B cell (primary cell): ENCODE results near the gene BOC. TPM values are rescaled to one million over a fixed set of nuclear protein-coding genes. Genes with fewer than 3 reads are reported as not detected.

Source experiments
- ATAC-seq: fragments of 200-7000 bp; cut with Tn5 transposase; one replicate; pipeline ENCODE4 v1.10.0; 2021; ENCODE audit warnings: low read depth, mild to moderate bottlenecking, moderate number of reproducible peaks, moderate library complexity
- CTCF ChIA-PET: fragments of 350-600 bp; sonication (Branson Sonifier 250); formaldehyde crosslinking; loops from one replicate; lab custom pipeline; 2021; ENCODE audit warnings: antibody characterized with exemption, inconsistent platforms; lab: Charles Lee
- POLR2A ChIA-PET: fragments of 350-600 bp; sonication (Branson Sonifier 250); formaldehyde crosslinking; loops from one replicate; lab custom pipeline; 2021; ENCODE audit warnings: antibody characterized with exemption; lab: Charles Lee
- DNase-seq: peaks from one replicate; pipeline ENCODE4 v3.0.0; 2013
- H2AFZ ChIP-seq: 2 replicates; pipeline ENCODE4 v1.6.1; 2012; ENCODE audit warnings: mild to moderate bottlenecking, low read depth, low read length; ENCODE audit not compliant: insufficient read depth, poor library complexity, severe bottlenecking
- H3K27ac ChIP-seq, 2 donors: 1 replicate in 1 of 2; 2 replicates in 1 of 2; pipeline ENCODE4 v1.5.1; 2012 to 2013; ENCODE audit warnings: low read length in 2 of 2, mild to moderate bottlenecking in 2 of 2, moderate library complexity in 1 of 2
- H3K27me3 ChIP-seq, 4 experiments: fragments of 200-600 bp in 1 of 4; sonication (generic) in 1 of 4; replicated peaks in 1 of 4; 1 replicate in 2 of 4; 2 replicates in 2 of 4; pipeline versions ENCODE4 v1.6.1 to v1.7.0; 2013 to 2016; ENCODE audit warnings: low read length in 3 of 4, mild to moderate bottlenecking in 2 of 4, mixed read lengths in 1 of 4, moderate library complexity in 1 of 4; ENCODE audit not compliant: insufficient read depth in 4 of 4, control insufficient read depth in 3 of 4; ENCODE audit errors: control extremely low read depth in 1 of 4
- H3K36me3 ChIP-seq, 2 experiments: replicated peaks in 1 of 2; 1 replicate in 1 of 2; 2 replicates in 1 of 2; pipeline versions ENCODE4 v1.6.1 to v1.7.1; 2013; ENCODE audit warnings: low read length in 1 of 2; ENCODE audit not compliant: insufficient read depth in 2 of 2, control insufficient read depth in 1 of 2; ENCODE audit errors: control extremely low read depth in 1 of 2, extremely low read depth in 1 of 2
- H3K4me1 ChIP-seq, 2 donors: fragments of 200-600 bp in 1 of 2; sonication (generic) in 1 of 2; 1 replicate in 1 of 2; 2 replicates in 1 of 2; pipeline versions ENCODE4 v1.5.1 to v1.6.1; 2013 to 2017; ENCODE audit warnings: low read length in 2 of 2; ENCODE audit not compliant: control insufficient read depth in 2 of 2, insufficient read depth in 2 of 2
- H3K4me2 ChIP-seq: replicated peaks from 2 replicates; pipeline ENCODE3; 2012; ENCODE audit warnings: mild to moderate bottlenecking, low read depth, low read length; ENCODE audit not compliant: poor library complexity, severe bottlenecking
- H3K4me3 ChIP-seq, 5 experiments: fragments of 200-600 bp in 1 of 5; sonication (generic) in 1 of 5; 1 replicate in 3 of 5; 2 replicates in 2 of 5; pipeline versions ENCODE4 v1.5.1 to v1.7.0; 2011 to 2016; ENCODE audit warnings: low read length in 4 of 5, mild to moderate bottlenecking in 4 of 5, low read depth in 2 of 5, control low read depth in 1 of 5, moderate library complexity in 1 of 5; ENCODE audit not compliant: insufficient read depth in 1 of 5; ENCODE audit errors: control extremely low read depth in 1 of 5, extremely low read depth in 1 of 5
- H3K79me2 ChIP-seq: fragments of 200-600 bp; sonication (generic); one replicate; pipeline ENCODE4 v1.6.0; 2016; ENCODE audit warnings: low read length; ENCODE audit not compliant: control insufficient read depth, insufficient read depth
- H3K9ac ChIP-seq: fragments of 200-600 bp; sonication (generic); 2 replicates; pipeline ENCODE4 v1.6.1; 2017; ENCODE audit warnings: mild to moderate bottlenecking, low read length, moderate library complexity
- H3K9me3 ChIP-seq, 3 donors: one replicate each; pipeline versions ENCODE4 v1.6.1 to v1.7.1; 2013; ENCODE audit warnings: low read length in 2 of 3; ENCODE audit not compliant: control insufficient read depth in 2 of 3, insufficient read depth in 1 of 3; ENCODE audit errors: control extremely low read depth in 1 of 3
- H4K20me1 ChIP-seq: 2 replicates; pipeline ENCODE4 v1.6.0; 2012; ENCODE audit warnings: mild to moderate bottlenecking, low read length; ENCODE audit not compliant: insufficient read depth, control insufficient read depth, poor library complexity, severe bottlenecking
- H3K27ac Mint-ChIP-seq: one replicate; pipeline ENCODE4 v1.8.0; 2021; ENCODE audit warnings: mixed read lengths
- H3K27me3 Mint-ChIP-seq: one replicate; pipeline ENCODE4 v1.8.0; 2021; ENCODE audit warnings: mixed read lengths
- H3K4me1 Mint-ChIP-seq: one replicate; pipeline ENCODE4 v1.8.0; 2021; ENCODE audit warnings: mixed read lengths
- H3K4me3 Mint-ChIP-seq: one replicate; pipeline ENCODE4 v1.8.0; 2021; ENCODE audit warnings: mixed read lengths
- H3K9me3 Mint-ChIP-seq: one replicate; pipeline ENCODE4 v1.8.0; 2022; ENCODE audit warnings: mixed read lengths; ENCODE audit not compliant: insufficient read depth
- CTCF ChIP-seq: fragments of 200-600 bp; IDR thresholded peaks from one replicate; pipeline ENCODE4 v1.8.0; 2022; ENCODE audit warnings: antibody characterized with exemption, mild to moderate bottlenecking
- EZH2 ChIP-seq: IDR thresholded peaks from 2 replicates; pipeline ENCODE4 v1.6.1; 2012; ENCODE audit warnings: borderline replicate concordance, low read depth, mild to moderate bottlenecking, moderate library complexity, low read length; ENCODE audit not compliant: insufficient read depth, poor library complexity, severe bottlenecking
- WGBS: methylation state at CpG from one replicate; pipeline ENCODE4 v1.1.5; 2013; ENCODE audit warnings: missing lambda C conversion rate; ENCODE audit not compliant: insufficient coverage; 5-methylcytosine and 5-hydroxymethylcytosine counted together
- intact Hi-C: fragments of 100-400 bp; cut with micrococcal nuclease; formaldehyde crosslinking; loops from one replicate; pipeline ENCODE4 v1.10.0; 2022
- polyA plus RNA-seq: library from polyadenylated mRNA; depleted of rRNA; stranded (reverse); fragments of >200 nt; gene quantifications from 2 replicates; pipeline ENCODE4 v1.2.3, GENCODE V29; 2012
- total RNA-seq, 2 donors: library from RNA; stranded (reverse); fragments of 120-200 nt in 1 of 2; gene quantifications; 1 replicate in 1 of 2; 2 replicates in 1 of 2; pipeline versions ENCODE4 v1.2.3 to v1.2.4, GENCODE V29; 2013 to 2022

The BOC gene
- total and polyA plus RNA-seq, 2 donors (not counting 1 experiment from before 2014, with no cell fraction given), result 0.12 to 2.0 TPM

- H2AFZ ChIP-seq, result no peak overlapping the region
- CTCF ChIA-PET, result no interaction called here
- peaks cover 7 to 18% of the 10 kb centered on the region in 2 donors for H3K4me1 ChIP-seq
- H3K9me3 Mint-ChIP-seq, result no peaks in the 10 kb centered on the region
- TF ChIP-seq EZH2 (no peak), CTCF (no peak)
- DNase-seq, result no peak
- no peak overlapping the region for H3K4me3 ChIP-seq
- H3K27me3 ChIP-seq, result peaks cover 0 to 2% (median 0%) of the 10 kb centered on the region in 4 experiments
- H3K79me2 ChIP-seq, result no peaks in the 10 kb centered on the region
- no peak overlapping the region for H3K27ac Mint-ChIP-seq
- ATAC-seq, result no peak
- H3K36me3 ChIP-seq, result no peaks in the 10 kb centered on the region
- H3K4me3 Mint-ChIP-seq, result no peak overlapping the region
- intact Hi-C loops, result no loop called here
- no peaks in the 10 kb centered on the region for H4K20me1 ChIP-seq
- H3K4me2 ChIP-seq, result no peak overlapping the region
- POLR2A ChIA-PET, result no interaction called here
- no peak overlapping the region for H3K27ac ChIP-seq
- 97% methylated on average over 14 of the region's 14 CpGs for WGBS
- H3K9ac ChIP-seq, result no peak overlapping the region
- H3K4me1 Mint-ChIP-seq, result peaks cover 20% of the 10 kb centered on the region
- H3K27me3 Mint-ChIP-seq, result peaks cover 21% of the 10 kb centered on the region
- H3K9me3 ChIP-seq, result no peaks in the 10 kb centered on the region
Observed at GRCh38 chr3:113250566-113250965, 39.2 kb downstream of the BOC start.

- no peaks in the 10 kb centered on the region for H3K79me2 ChIP-seq
- no peaks in the 10 kb centered on the region for H3K36me3 ChIP-seq
- Mint-ChIP-seq H3K4me3 (no peak overlapping the region), H3K27ac (no peak overlapping the region), H3K4me1 (peaks cover 20% of the 10 kb centered on the region), H3K9me3 (no peaks in the 10 kb centered on the region), H3K27me3 (peaks cover 16% of the 10 kb centered on the region)
- no peak overlapping the region for H3K9ac ChIP-seq
- DNase-seq, result no peak
- no peak overlapping the region for H2AFZ ChIP-seq
- no peak overlapping the region for H3K27ac ChIP-seq
- TF ChIP-seq EZH2 (no peak), CTCF (no peak)
- H3K4me2 ChIP-seq, result no peak overlapping the region
- 80% methylated on average over 1 of the region's 4 CpGs for WGBS
- H3K27me3 ChIP-seq, result peaks cover 0 to 2% (median 0%) of the 10 kb centered on the region in 4 experiments
- no peak for ATAC-seq
- intact Hi-C loops, result no loop called here
- peaks cover 7 to 18% of the 10 kb centered on the region in 2 donors for H3K4me1 ChIP-seq
- CTCF ChIA-PET, result no interaction called here
- no peaks in the 10 kb centered on the region for H3K9me3 ChIP-seq
- POLR2A ChIA-PET, result no interaction called here
- H3K4me3 ChIP-seq, result no peak overlapping the region
- no peaks in the 10 kb centered on the region for H4K20me1 ChIP-seq
Observed at GRCh38 chr3:113251817-113252216, 40.5 kb downstream of the BOC start.
